ENCODE results near the gene TXNDC17.

- TF ChIP-seq YY1 (IDR thresholded peaks at IDR 0.05; ENCODE audit: insufficient read depth, insufficient read length), result no peak
- TF ChIP-seq ZNF274 (IDR thresholded peaks at IDR 0.05; ENCODE audit: low read depth, low read length), result no peak
- no peak for TF ChIP-seq SUZ12 (IDR thresholded peaks at IDR 0.05; ENCODE audit: extremely low read depth, insufficient read depth, insufficient read length)
Measured at GRCh38 chr17:6640536-6641246, at the start of gene TXNDC17, which contains the start of gene KIAA0753.

Measured in NT2/D1 (cell line).